Sciatic nerve (tissue), 2 donors: Measurements from ENCODE around the gene CDHR2. TPM values are rescaled to one million over a fixed set of nuclear protein-coding genes. Genes with fewer than 3 reads are reported as not detected.

Source experiments
- ATAC-seq: fragments of 200-7000 bp; cut with Tn5 transposase; one replicate; pipeline ENCODE4 v1.9.1; 2020; ENCODE audit warnings: mild to moderate bottlenecking, moderate library complexity
- DNase-seq: peaks from one replicate; pipeline ENCODE4 v3.0.0-alpha.2; 2020; ENCODE audit warnings: low spot score
- intact Hi-C: fragments of 100-400 bp; cut with DNase I; formaldehyde crosslinking; loops from one replicate; pipeline ENCODE4 v1.14.2; 2022
- total RNA-seq: library from RNA; stranded (reverse); fragmentation: NEBNext Ultra II Directional; extraction: Animal tissue kit (Norgen Biotek cat#: 25700); gene quantifications from one replicate; pipeline ENCODE4 v1.2.1, GENCODE V29; 2021
- donor health status: DM: no; HTN: no; CAD: no.
- donor health status: DM: no; HTN: no; CAD: no.

The CDHR2 gene
- total RNA-seq, 1 donor from 2014 or later = 0.36 TPM

DNA sequence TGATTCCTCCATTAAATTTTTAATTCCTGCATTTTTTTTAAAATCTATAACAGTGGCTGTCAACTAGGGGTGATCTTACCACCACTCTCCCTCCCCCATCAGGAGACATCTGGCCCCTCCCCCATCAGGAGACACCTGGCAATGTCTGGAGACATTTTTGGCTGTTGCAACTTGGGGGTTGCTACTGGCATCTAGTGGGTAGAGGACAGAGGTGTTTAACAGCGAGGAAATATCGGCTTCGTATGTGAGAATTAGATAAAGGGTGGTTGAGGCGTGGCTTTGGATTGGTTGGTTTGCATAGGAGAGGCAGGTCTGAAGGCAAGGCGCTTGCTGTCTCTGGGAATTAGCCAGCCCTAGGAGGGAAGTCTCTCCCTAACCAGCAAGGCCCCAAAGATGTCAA lies 10.5 kb downstream of the CDHR2 start:
- no peak for ATAC-seq
- DNase-seq = no peak
- intact Hi-C loops = no loop called here

DNA sequence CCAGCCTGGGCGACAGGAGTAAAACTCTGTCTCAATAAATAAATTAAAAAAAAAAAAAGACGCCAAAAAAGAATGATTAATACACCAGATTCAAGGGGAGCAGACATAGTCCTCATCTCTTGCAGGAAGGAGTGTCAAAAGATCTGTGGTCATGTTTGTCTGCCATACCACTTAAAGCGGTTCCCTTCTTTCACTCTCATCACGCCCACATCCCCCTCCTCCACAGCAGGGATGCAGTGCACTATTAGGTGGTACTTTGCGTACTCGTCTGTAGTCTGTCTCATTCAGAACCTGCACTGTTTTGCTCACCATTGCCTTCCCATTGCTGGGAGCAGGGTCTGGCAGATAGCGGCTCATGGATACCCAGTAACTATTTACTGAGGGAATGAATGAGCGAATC lies 11.2 kb downstream of the CDHR2 start:
- no peak for ATAC-seq

GRCh38 chr5:176561259-176561658 lies 12.1 kb downstream of the CDHR2 start:
- DNase-seq (no peak), ATAC-seq (no peak)
- intact Hi-C loops = no loop called here

More for the DNA sequence above, 11.2 kb downstream of the CDHR2 start:
- DNase-seq = no peak
- intact Hi-C loops = no loop called here

GRCh38 chr5:176562189-176562588 lies 13.0 kb downstream of the CDHR2 start:
- intact Hi-C loops = no loop called here
- ATAC-seq (no peak), DNase-seq (no peak)

- intact Hi-C loops = no loop called here
- DNase-seq (no peak), ATAC-seq (no peak)
Observed at GRCh38 chr5:176564002-176564401, 14.9 kb downstream of the CDHR2 start.

DNA sequence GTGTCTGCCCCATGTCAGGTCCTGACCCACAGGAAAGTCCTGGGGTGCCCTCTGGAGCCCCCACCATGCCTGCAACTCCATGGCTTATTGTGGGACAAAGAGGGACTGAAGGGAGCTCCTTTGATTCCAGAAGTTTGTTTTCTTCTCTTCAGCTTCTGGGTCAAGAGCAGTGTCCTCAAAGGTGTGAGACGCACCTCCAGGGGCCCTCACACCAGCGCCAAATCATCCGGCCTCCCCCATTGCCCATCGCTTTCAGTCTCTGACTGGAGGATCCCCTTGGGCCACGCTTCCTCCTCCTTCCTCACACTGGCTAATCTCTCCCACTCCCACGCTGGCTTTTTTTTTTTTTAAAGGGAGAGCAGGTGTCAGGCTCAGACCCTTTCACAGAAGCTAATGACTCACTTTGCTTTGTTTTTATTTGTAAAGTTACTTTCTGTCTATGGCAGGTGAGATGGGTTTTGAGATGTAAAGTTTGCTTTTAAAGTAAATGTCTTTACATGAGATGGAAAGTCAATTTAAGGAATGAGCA lies 16.7 kb downstream of the CDHR2 start:
- intact Hi-C loops = no loop called here
- ATAC-seq = no peak
- DNase-seq = no peak

DNA sequence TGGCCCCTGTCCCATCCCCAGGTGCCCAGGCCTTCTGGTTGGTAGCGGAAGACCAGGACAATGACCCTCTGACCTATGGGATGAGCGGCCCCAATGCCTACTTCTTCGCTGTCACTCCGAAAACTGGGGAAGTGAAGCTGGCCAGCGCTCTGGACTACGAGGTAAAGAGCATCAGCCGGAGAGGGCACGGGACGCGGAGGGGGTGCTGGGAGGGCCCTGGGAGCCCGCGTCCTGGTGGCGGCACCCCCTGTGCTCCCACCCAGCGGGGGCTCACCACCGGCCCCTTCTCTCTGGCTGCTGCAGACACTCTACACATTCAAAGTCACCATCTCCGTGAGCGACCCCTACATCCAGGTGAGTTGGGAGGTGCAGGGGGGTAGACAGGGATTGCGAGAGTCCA lies 19.5 kb downstream of the CDHR2 start:
- intact Hi-C loops = no loop called here
- DNase-seq = no peak
- ATAC-seq = no peak

GRCh38 chr5:176570044-176570443 lies 20.9 kb downstream of the CDHR2 start:
- ATAC-seq = no peak
- intact Hi-C loops = no loop called here
- no peak for DNase-seq

GRCh38 chr5:176573564-176574296 lies 24.6 kb downstream of the CDHR2 start:
- ATAC-seq = peak; percentile 80
- intact Hi-C loops = no loop called here
- peak; percentile 85 for DNase-seq

DNA sequence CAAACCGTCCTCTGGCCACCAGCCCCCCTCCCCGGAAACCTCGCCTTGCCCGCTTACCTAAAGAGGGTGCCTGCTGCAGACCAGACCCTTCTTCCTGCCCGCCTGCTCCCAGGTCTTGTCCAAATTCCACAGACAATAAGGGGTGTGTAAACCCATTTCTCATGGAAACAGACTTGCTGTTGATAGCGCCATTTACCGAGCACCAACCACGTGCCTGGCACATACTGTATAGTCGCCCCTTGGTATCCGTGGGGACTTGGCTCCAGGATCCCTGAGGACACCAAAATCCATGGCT lies 25.1 kb downstream of the CDHR2 start:
- no peak for ATAC-seq
- intact Hi-C loops = no loop called here
- DNase-seq = no peak

GRCh38 chr5:176575066-176575465 lies 25.9 kb downstream of the CDHR2 start:
- intact Hi-C loops = no loop called here
- DNase-seq (no peak), ATAC-seq (no peak)

- no peak for ATAC-seq
- DNase-seq = no peak
- intact Hi-C loops = no loop called here
Observed at GRCh38 chr5:176575488-176576422, 26.6 kb downstream of the CDHR2 start.

GRCh38 chr5:176577312-176578176 lies 28.4 kb downstream of the CDHR2 start:
- no peak for DNase-seq
- ATAC-seq = no peak
- intact Hi-C loops = no loop called here

DNA sequence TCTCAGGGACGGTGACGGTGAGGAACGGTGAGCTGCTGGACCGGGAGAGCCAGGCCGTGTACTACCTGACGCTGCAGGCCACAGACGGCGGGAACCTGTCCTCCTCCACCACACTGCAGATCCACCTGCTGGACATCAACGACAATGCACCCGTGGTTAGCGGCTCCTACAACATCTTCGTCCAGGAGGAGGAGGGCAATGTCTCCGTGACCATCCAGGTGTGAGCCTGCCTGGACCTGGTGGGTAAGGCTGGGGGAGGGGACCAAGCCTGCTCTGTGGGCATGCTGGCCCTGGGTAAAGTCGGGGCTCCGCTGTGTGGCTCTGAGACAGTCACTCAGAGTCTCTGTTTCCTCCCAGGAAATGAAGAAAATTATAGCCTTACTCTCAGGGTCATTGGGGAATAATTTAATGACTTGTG lies 29.3 kb downstream of the CDHR2 start:
- intact Hi-C loops = no loop called here
- ATAC-seq (peak; percentile 34), DNase-seq (no peak)

- DNase-seq = no peak
- no peak for ATAC-seq
- intact Hi-C loops = no loop called here
Observed at GRCh38 chr5:176579323-176579722, 30.2 kb downstream of the CDHR2 start.

DNA sequence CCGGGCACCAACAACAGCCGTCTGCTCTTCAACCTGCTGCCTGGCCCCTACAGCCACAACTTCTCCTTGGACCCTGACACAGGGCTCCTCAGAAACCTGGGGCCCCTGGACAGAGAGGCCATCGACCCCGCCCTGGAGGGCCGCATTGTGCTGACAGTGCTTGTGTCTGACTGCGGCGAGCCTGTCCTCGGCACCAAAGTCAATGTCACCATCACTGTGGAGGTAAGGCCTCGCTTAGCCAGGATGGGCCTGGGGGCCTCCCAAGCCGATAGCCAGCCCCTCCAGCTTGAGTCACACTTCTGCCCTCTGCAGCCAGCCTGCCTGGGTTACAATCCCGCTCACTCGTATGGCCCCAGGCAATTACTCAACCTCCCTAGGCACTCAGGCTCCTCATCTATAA lies 32.2 kb downstream of the CDHR2 start:
- DNase-seq = no peak
- ATAC-seq = no peak
- intact Hi-C loops = no loop called here

DNA sequence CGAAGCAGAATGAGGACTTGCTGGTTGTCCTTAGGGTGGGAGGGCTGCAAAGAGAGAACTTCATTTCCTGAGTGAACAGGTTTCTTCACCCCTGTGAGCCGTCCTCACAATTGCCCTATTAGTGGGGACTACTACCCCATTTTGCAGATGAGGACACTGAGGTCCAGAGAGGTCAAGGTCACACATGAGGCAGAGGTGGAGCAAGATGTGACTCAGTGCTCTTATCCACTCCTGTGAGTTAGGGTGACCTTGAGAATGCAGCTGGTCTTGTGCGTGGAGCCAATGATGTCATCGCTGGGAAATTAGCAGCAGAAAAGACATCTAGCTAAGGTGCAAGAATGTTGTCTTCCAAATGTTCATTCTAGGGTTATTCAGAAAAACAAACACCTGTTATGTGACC lies 33.9 kb downstream of the CDHR2 start:
- DNase-seq = no peak
- no peak for ATAC-seq
- intact Hi-C loops = no loop called here

- intact Hi-C loops = no loop called here
- ATAC-seq (no peak), DNase-seq (no peak)
Observed at GRCh38 chr5:176587398-176587797, 38.3 kb downstream of the CDHR2 start.

- no peak for ATAC-seq
- intact Hi-C loops = no loop called here
- no peak for DNase-seq
Observed at GRCh38 chr5:176588297-176588696, 39.2 kb downstream of the CDHR2 start.
